ENCODE results near the gene GRIN2A.

Gene GRIN2A

GRCh38 chr16:9917691-9918090, 264.5 kb downstream of the GRIN2A start:
- Histone ChIP-seq H3K4me3 (ENCODE audit: insufficient read length, low read depth) (no peak overlapping the region), H3K4me1 (ENCODE audit: insufficient read depth, insufficient read length) (no peaks in the 10 kb centered on the region), H3K27me3 (ENCODE audit: insufficient read depth, insufficient read length) (no peaks in the 10 kb centered on the region), H3K9me3 (ENCODE audit: insufficient read depth, low read length) (no peaks in the 10 kb centered on the region), H3K36me3 (ENCODE audit: insufficient read depth, insufficient read length, low read length) (no peaks in the 10 kb centered on the region), H3K9ac (ENCODE audit: insufficient read length, low read depth) (no peak overlapping the region)
- no peak for DNase-seq (ENCODE audit: low read depth, low spot score)
- TF ChIP-seq YY1 (IDR thresholded peaks at IDR 0.05; ENCODE audit: insufficient read depth, insufficient read length) (no peak), ZNF274 (IDR thresholded peaks at IDR 0.05; ENCODE audit: low read depth, low read length) (no peak), SUZ12 (IDR thresholded peaks at IDR 0.05; ENCODE audit: extremely low read depth, insufficient read depth, insufficient read length) (no peak)

- Histone ChIP-seq H3K9ac (ENCODE audit: insufficient read length, low read depth) (no peak overlapping the region), H3K4me1 (ENCODE audit: insufficient read depth, insufficient read length) (no peaks in the 10 kb centered on the region), H3K4me3 (ENCODE audit: insufficient read length, low read depth) (no peak overlapping the region), H3K27me3 (ENCODE audit: insufficient read depth, insufficient read length) (no peaks in the 10 kb centered on the region), H3K9me3 (ENCODE audit: insufficient read depth, low read length) (no peaks in the 10 kb centered on the region), H3K36me3 (ENCODE audit: insufficient read depth, insufficient read length, low read length) (no peaks in the 10 kb centered on the region)
- no peak for DNase-seq (ENCODE audit: low read depth, low spot score)
- TF ChIP-seq SUZ12 (IDR thresholded peaks at IDR 0.05; ENCODE audit: extremely low read depth, insufficient read depth, insufficient read length) (no peak), ZNF274 (IDR thresholded peaks at IDR 0.05; ENCODE audit: low read depth, low read length) (no peak), YY1 (IDR thresholded peaks at IDR 0.05; ENCODE audit: insufficient read depth, insufficient read length) (no peak)
Observed at GRCh38 chr16:9913604-9914326, 268.5 kb downstream of the GRIN2A start.

GRCh38 chr16:9911989-9912388, 270.2 kb downstream of the GRIN2A start:
- H3K4me1 ChIP-seq (ENCODE audit: insufficient read depth, insufficient read length): no peaks in the 10 kb centered on the region
- no peaks in the 10 kb centered on the region for H3K9me3 ChIP-seq (ENCODE audit: insufficient read depth, low read length)
- TF ChIP-seq SUZ12 (IDR thresholded peaks at IDR 0.05; ENCODE audit: extremely low read depth, insufficient read depth, insufficient read length): no peak
- TF ChIP-seq YY1 (IDR thresholded peaks at IDR 0.05; ENCODE audit: insufficient read depth, insufficient read length): no peak
- no peak for TF ChIP-seq ZNF274 (IDR thresholded peaks at IDR 0.05; ENCODE audit: low read depth, low read length)
- no peak for DNase-seq (ENCODE audit: low read depth, low spot score)
- no peak overlapping the region for H3K9ac ChIP-seq (ENCODE audit: insufficient read length, low read depth)
- no peak overlapping the region for H3K4me3 ChIP-seq (ENCODE audit: insufficient read length, low read depth)
- no peaks in the 10 kb centered on the region for H3K36me3 ChIP-seq (ENCODE audit: insufficient read depth, insufficient read length, low read length)
- H3K27me3 ChIP-seq (ENCODE audit: insufficient read depth, insufficient read length): no peaks in the 10 kb centered on the region

- TF ChIP-seq YY1 (IDR thresholded peaks at IDR 0.05; ENCODE audit: insufficient read depth, insufficient read length): no peak
- no peak for TF ChIP-seq SUZ12 (IDR thresholded peaks at IDR 0.05; ENCODE audit: extremely low read depth, insufficient read depth, insufficient read length)
- TF ChIP-seq ZNF274 (IDR thresholded peaks at IDR 0.05; ENCODE audit: low read depth, low read length): no peak
- Histone ChIP-seq H3K9ac (ENCODE audit: insufficient read length, low read depth) (no peak overlapping the region), H3K9me3 (ENCODE audit: insufficient read depth, low read length) (no peaks in the 10 kb centered on the region), H3K4me3 (ENCODE audit: insufficient read length, low read depth) (no peak overlapping the region), H3K4me1 (ENCODE audit: insufficient read depth, insufficient read length) (no peaks in the 10 kb centered on the region), H3K27me3 (ENCODE audit: insufficient read depth, insufficient read length) (no peaks in the 10 kb centered on the region), H3K36me3 (ENCODE audit: insufficient read depth, insufficient read length, low read length) (no peaks in the 10 kb centered on the region)
- no peak for DNase-seq (ENCODE audit: low read depth, low spot score)
Observed at GRCh38 chr16:9911231-9911630, 271.0 kb downstream of the GRIN2A start.

GRCh38 chr16:9909072-9909825, 273.0 kb downstream of the GRIN2A start:
- no peaks in the 10 kb centered on the region for H3K4me1 ChIP-seq (ENCODE audit: insufficient read depth, insufficient read length)
- no peak for DNase-seq (ENCODE audit: low read depth, low spot score)
- no peaks in the 10 kb centered on the region for H3K27me3 ChIP-seq (ENCODE audit: insufficient read depth, insufficient read length)
- H3K9ac ChIP-seq (ENCODE audit: insufficient read length, low read depth): no peak overlapping the region
- no peak overlapping the region for H3K4me3 ChIP-seq (ENCODE audit: insufficient read length, low read depth)
- H3K36me3 ChIP-seq (ENCODE audit: insufficient read depth, insufficient read length, low read length): no peaks in the 10 kb centered on the region
- no peaks in the 10 kb centered on the region for H3K9me3 ChIP-seq (ENCODE audit: insufficient read depth, low read length)
- no peak for TF ChIP-seq SUZ12 (IDR thresholded peaks at IDR 0.05; ENCODE audit: extremely low read depth, insufficient read depth, insufficient read length)
- TF ChIP-seq ZNF274 (IDR thresholded peaks at IDR 0.05; ENCODE audit: low read depth, low read length): no peak
- no peak for TF ChIP-seq YY1 (IDR thresholded peaks at IDR 0.05; ENCODE audit: insufficient read depth, insufficient read length)

- Histone ChIP-seq H3K36me3 (ENCODE audit: insufficient read depth, insufficient read length, low read length) (no peaks in the 10 kb centered on the region), H3K9me3 (ENCODE audit: insufficient read depth, low read length) (no peaks in the 10 kb centered on the region), H3K4me3 (ENCODE audit: insufficient read length, low read depth) (no peak overlapping the region), H3K4me1 (ENCODE audit: insufficient read depth, insufficient read length) (no peaks in the 10 kb centered on the region), H3K9ac (ENCODE audit: insufficient read length, low read depth) (no peak overlapping the region), H3K27me3 (ENCODE audit: insufficient read depth, insufficient read length) (no peaks in the 10 kb centered on the region)
- no peak for DNase-seq (ENCODE audit: low read depth, low spot score)
- TF ChIP-seq YY1 (IDR thresholded peaks at IDR 0.05; ENCODE audit: insufficient read depth, insufficient read length) (no peak), ZNF274 (IDR thresholded peaks at IDR 0.05; ENCODE audit: low read depth, low read length) (no peak)
Observed at GRCh38 chr16:9908613-9909012, 273.6 kb downstream of the GRIN2A start.

GRCh38 chr16:9907752-9908151, 274.5 kb downstream of the GRIN2A start:
- Histone ChIP-seq H3K4me1 (ENCODE audit: insufficient read depth, insufficient read length) (no peaks in the 10 kb centered on the region), H3K36me3 (ENCODE audit: insufficient read depth, insufficient read length, low read length) (no peaks in the 10 kb centered on the region), H3K9me3 (ENCODE audit: insufficient read depth, low read length) (no peaks in the 10 kb centered on the region), H3K4me3 (ENCODE audit: insufficient read length, low read depth) (no peak overlapping the region), H3K27me3 (ENCODE audit: insufficient read depth, insufficient read length) (no peaks in the 10 kb centered on the region), H3K9ac (ENCODE audit: insufficient read length, low read depth) (no peak overlapping the region)
- TF ChIP-seq YY1 (IDR thresholded peaks at IDR 0.05; ENCODE audit: insufficient read depth, insufficient read length): no peak
- no peak for TF ChIP-seq ZNF274 (IDR thresholded peaks at IDR 0.05; ENCODE audit: low read depth, low read length)
- TF ChIP-seq SUZ12 (IDR thresholded peaks at IDR 0.05; ENCODE audit: extremely low read depth, insufficient read depth, insufficient read length): no peak
- DNase-seq (ENCODE audit: low read depth, low spot score): no peak

Measured in NT2/D1 (cell line).